Activated T-helper 17 cell treated with anti-CD3 and anti-CD28 coated beads, Interleukin-2, amount 50 U/mL, for 72 hours (primary cell): Measurements from ENCODE around the gene FTO. TPM values are rescaled to one million over a fixed set of nuclear protein-coding genes. Genes with fewer than 3 reads are reported as not detected.

Experiments
- ATAC-seq: fragments of 150-1000 bp; cut with Tn5 transposase; replicated peaks from 2 replicates; pipeline ENCODE4 v1.10.0; 2021; ENCODE audit warnings: mild to moderate bottlenecking, moderate library complexity
- H3K27ac Mint-ChIP-seq: one replicate; pipeline ENCODE4 v1.8.0; 2022; ENCODE audit warnings: mixed read lengths
- H3K27me3 Mint-ChIP-seq: one replicate; pipeline ENCODE4 v1.8.0; 2022; ENCODE audit warnings: mixed read lengths
- H3K36me3 Mint-ChIP-seq: one replicate; pipeline ENCODE4 v1.8.0; 2022; ENCODE audit warnings: low read depth, mild to moderate bottlenecking, mixed read lengths
- H3K4me1 Mint-ChIP-seq: one replicate; pipeline ENCODE4 v1.8.0; 2022; ENCODE audit warnings: mixed read lengths
- H3K4me3 Mint-ChIP-seq: one replicate; pipeline ENCODE4 v1.8.0; 2022; ENCODE audit warnings: mild to moderate bottlenecking, mixed read lengths
- H3K9me3 Mint-ChIP-seq: one replicate; pipeline ENCODE4 v1.8.0; 2022; ENCODE audit warnings: mixed read lengths
- total RNA-seq, 2 donors: library from RNA; stranded (reverse); gene quantifications; one replicate each; pipeline ENCODE4 v1.2.3, GENCODE V29; 2022

The FTO gene
- total RNA-seq, 2 donors from 2014 or later: 50.0 to 54.1 TPM

DNA sequence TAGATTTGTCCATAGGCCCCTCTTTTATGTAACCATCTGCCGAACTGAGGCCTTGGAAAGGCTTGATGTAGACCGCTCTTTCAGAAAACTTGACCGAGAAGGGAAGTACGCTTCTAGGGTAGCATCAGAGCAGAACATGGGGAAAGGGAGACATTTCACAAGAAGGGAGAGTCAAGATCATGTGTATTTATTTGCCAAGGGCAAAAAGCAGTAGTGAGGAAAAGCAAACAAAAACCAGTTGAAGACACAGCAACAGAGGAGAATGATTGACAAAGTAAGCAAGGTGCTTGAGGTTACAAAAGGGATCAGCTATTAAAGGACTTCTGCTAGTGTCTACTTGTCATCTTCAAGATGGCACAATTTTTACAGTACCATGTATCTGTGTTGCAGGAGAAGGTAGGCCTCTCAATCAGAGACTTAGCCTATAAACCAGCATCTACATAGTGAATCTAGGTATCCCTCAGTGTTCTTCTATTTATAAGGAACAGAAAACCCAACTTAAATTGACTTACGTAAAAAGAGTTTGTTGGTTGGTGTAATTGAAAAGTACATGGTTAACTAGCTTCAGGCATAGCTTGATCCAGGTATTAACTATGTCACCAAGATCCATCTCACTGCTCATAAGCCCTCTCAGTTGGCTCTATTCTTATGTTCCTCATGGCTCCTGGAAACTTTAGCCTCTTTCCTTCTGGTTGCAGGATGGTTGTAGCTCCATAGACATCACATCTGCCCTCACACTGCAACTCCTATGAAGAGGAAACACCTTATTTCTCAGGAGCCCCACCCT lies 294.3 kb downstream of the FTO start:
- no peaks in the 10 kb centered on the region for H3K9me3 Mint-ChIP-seq
- peaks cover 11% of the 10 kb centered on the region for H3K36me3 Mint-ChIP-seq
- no peak overlapping the region for H3K4me3 Mint-ChIP-seq
- H3K4me1 Mint-ChIP-seq: no peaks in the 10 kb centered on the region
- no peak overlapping the region for H3K27ac Mint-ChIP-seq
- no peak for ATAC-seq
- no peaks in the 10 kb centered on the region for H3K27me3 Mint-ChIP-seq

DNA sequence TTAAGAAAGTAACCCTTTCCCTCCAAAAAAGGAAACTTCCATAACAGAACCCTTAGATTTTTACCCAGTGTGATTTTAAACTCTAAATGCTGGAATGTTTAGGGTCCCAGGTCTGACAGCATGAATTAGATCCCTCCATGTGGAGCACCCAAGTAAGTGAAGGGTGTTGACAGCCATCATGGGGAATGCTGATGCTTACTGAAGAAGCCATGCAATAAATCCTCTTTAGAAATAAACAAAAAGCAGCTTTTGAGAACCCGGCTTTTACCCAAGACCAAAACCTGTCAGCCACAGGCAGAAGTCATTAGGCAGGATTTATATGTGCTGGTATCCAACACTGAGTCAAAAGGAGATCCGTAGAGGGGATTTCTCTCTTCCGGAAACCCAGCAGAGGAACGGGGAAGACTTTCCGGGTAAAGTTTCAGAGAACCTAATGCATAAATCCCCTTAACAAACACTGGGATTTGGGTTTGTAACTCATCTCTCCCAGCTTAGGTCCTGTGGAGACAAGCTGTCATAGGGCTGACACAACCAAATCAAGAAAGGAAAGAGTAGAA lies 295.1 kb downstream of the FTO start:
- H3K9me3 Mint-ChIP-seq: no peaks in the 10 kb centered on the region
- no peak overlapping the region for H3K27ac Mint-ChIP-seq
- H3K4me3 Mint-ChIP-seq: no peak overlapping the region
- peaks cover 11% of the 10 kb centered on the region for H3K36me3 Mint-ChIP-seq
- no peaks in the 10 kb centered on the region for H3K4me1 Mint-ChIP-seq
- no peak for ATAC-seq
- no peaks in the 10 kb centered on the region for H3K27me3 Mint-ChIP-seq

DNA sequence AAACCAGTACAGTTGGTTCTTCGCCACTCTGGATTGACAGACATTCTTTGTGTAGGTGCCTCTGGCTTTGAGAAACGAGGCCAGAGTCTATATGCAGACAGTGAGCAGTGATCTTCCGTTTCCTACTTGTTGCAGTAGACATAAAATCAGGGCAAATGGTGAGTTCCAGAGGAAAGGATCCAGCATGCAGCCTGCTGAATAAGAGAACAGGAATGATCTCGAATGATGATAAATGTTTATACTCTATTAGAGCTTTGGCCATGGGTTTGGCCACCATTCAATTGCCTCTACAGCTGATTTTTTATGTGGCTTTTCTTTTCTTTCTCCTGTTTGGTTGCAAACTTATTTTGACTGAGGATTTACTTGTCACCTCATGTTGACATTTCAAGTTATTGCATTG lies 295.9 kb downstream of the FTO start:
- Mint-ChIP-seq H3K4me1 (no peaks in the 10 kb centered on the region), H3K4me3 (no peak overlapping the region), H3K36me3 (peaks cover 6% of the 10 kb centered on the region), H3K27me3 (no peaks in the 10 kb centered on the region), H3K9me3 (no peaks in the 10 kb centered on the region), H3K27ac (no peak overlapping the region)
- ATAC-seq: no peak

DNA sequence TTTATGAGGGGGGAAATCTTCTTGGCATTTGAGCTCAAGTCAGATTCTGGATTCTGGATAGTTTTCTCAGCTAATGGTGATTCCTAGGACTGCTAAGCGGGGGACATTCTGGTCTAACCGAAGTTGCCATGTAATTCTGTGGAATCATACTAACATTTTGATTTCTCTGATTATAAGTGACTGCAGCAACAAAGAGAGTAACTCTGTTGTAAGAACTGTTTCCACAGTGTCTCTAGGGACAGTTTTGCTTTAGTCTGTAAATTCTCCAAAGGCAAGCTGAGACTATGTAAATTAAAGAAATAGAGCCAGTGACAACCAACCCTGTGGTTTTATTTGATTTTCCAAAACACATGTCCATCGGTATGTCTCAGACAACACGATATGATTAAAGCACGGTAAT lies 296.4 kb downstream of the FTO start:
- Mint-ChIP-seq H3K4me3 (no peak overlapping the region), H3K9me3 (no peaks in the 10 kb centered on the region), H3K27me3 (no peaks in the 10 kb centered on the region), H3K4me1 (no peaks in the 10 kb centered on the region), H3K36me3 (peaks cover 6% of the 10 kb centered on the region), H3K27ac (no peak overlapping the region)
- ATAC-seq: no peak

DNA sequence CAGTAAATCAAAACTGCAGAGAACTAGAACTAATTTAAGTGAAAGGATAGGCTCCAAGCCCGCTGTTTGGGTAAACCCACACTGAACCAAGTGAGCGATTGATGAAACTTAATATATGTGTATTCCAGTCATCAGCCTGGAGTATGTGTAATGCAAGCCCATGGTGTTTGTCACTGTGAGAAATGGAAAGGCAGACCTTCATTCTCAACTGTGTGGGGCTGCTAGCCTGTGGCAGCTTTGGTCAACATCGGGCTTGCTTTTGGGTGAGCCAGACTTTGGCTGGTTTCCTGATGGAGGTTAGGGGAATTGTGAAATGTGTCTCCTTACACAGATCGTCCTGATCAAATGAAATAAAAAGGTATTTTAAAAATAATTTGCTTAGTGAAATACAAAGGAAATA lies 302.7 kb downstream of the FTO start:
- H3K4me3 Mint-ChIP-seq: no peak overlapping the region
- H3K4me1 Mint-ChIP-seq: no peaks in the 10 kb centered on the region
- H3K27ac Mint-ChIP-seq: no peak overlapping the region
- H3K27me3 Mint-ChIP-seq: no peaks in the 10 kb centered on the region
- ATAC-seq: no peak
- no peaks in the 10 kb centered on the region for H3K9me3 Mint-ChIP-seq
- H3K36me3 Mint-ChIP-seq: peaks cover 14% of the 10 kb centered on the region

- H3K4me3 Mint-ChIP-seq: no peak overlapping the region
- H3K9me3 Mint-ChIP-seq: peaks cover 3% of the 10 kb centered on the region
- ATAC-seq: no peak
- H3K36me3 Mint-ChIP-seq: peaks cover 14% of the 10 kb centered on the region
- no peaks in the 10 kb centered on the region for H3K27me3 Mint-ChIP-seq
- no peaks in the 10 kb centered on the region for H3K4me1 Mint-ChIP-seq
- H3K27ac Mint-ChIP-seq: no peak overlapping the region
Observed at GRCh38 chr16:54007504-54007903, 303.5 kb downstream of the FTO start.

DNA sequence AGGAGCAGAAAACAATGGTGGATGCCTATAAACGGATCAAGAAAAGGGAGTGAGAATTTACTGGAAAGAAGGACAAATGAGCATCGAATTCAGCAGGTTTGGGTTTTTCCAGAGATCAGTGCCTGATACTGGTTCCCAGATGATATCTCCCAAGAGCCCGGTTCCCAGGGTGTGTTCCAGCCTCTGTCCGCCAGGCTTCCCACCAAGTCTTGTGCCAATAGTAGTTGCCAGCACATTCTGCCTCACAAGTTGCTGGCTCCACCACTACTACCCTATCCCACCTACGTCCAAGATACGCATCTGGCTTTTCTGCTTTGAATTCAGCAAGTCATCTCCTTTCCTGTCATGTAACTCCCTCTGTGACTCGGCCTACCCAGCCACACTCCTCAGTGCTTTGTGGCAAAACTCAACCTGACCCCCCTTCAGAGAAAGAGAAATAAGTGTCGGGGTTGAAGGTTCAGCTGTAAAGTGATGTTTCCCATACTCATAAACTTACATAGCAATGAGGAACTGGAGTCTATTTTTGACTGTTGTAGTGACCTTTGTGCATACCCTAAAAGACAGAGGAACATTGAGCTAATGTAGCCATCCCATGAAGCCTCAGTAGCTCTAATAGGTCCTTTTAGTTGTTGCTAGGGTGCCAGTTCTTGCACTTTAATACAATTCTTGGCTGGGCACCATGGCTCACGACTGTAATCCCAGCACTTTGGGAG lies 305.7 kb downstream of the FTO start:
- ATAC-seq: no peak
- Mint-ChIP-seq H3K27ac (no peak overlapping the region), H3K27me3 (no peaks in the 10 kb centered on the region)

GRCh38 chr16:54015147-54015546 lies 311.2 kb downstream of the FTO start:
- Mint-ChIP-seq H3K27ac (no peak overlapping the region), H3K4me3 (no peak overlapping the region), H3K9me3 (peaks cover 11% of the 10 kb centered on the region)

More for the DNA sequence above, 305.7 kb downstream of the FTO start:
- peaks cover 14% of the 10 kb centered on the region for H3K36me3 Mint-ChIP-seq
- H3K4me3 Mint-ChIP-seq: no peak overlapping the region
- H3K4me1 Mint-ChIP-seq: no peaks in the 10 kb centered on the region
- H3K9me3 Mint-ChIP-seq: peaks cover 3% of the 10 kb centered on the region

DNA sequence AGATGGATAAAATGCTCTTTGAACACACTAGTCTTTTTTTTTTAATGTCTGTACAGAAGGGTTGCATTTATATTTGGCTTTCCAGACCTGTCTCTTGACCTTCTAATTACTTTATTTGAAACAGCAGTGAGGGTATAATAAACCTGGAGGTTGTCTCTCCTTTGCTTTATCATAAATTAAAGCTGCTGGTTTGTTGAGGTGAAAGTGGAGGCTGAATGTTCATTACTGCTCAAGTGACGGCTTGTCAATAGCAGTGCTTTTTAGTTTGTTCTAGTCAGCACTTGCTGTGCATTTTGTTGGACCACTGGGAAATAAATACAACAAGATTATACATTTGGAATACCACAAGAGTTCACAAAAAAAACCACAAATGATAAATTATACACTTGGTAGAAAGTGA lies 318.4 kb downstream of the FTO start:
- no peak for ATAC-seq
- no peaks in the 10 kb centered on the region for H3K4me1 Mint-ChIP-seq
- H3K27me3 Mint-ChIP-seq: no peaks in the 10 kb centered on the region
- H3K9me3 Mint-ChIP-seq: peaks cover 11% of the 10 kb centered on the region
- no peak overlapping the region for H3K27ac Mint-ChIP-seq
- no peaks in the 10 kb centered on the region for H3K36me3 Mint-ChIP-seq
- no peak overlapping the region for H3K4me3 Mint-ChIP-seq

More at GRCh38 chr16:54015147-54015546, 311.2 kb downstream of the FTO start:
- no peak for ATAC-seq
- H3K27me3 Mint-ChIP-seq: no peaks in the 10 kb centered on the region
- no peaks in the 10 kb centered on the region for H3K4me1 Mint-ChIP-seq
- H3K36me3 Mint-ChIP-seq: no peaks in the 10 kb centered on the region

DNA sequence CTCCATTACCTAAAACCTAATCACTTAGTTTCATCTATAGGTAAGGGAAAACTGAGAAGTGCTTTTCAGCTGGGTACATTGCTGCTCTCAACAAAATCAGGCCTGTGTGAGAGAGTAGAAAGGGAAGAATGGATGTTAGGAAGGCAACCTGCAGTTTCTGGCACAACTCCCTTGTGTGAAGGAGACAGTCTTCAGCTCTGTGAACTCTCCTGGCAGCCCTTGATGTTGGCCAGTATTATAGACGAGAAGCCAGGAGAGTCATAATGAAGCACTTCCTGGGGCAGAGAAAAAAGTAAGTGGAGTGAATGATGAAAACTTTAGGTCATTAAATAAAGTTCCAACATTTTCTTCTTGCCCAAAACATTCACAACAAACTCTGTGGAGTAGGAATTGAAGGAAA lies 322.5 kb downstream of the FTO start:
- no peaks in the 10 kb centered on the region for H3K27me3 Mint-ChIP-seq
- H3K4me3 Mint-ChIP-seq: no peak overlapping the region
- H3K4me1 Mint-ChIP-seq: no peaks in the 10 kb centered on the region

DNA sequence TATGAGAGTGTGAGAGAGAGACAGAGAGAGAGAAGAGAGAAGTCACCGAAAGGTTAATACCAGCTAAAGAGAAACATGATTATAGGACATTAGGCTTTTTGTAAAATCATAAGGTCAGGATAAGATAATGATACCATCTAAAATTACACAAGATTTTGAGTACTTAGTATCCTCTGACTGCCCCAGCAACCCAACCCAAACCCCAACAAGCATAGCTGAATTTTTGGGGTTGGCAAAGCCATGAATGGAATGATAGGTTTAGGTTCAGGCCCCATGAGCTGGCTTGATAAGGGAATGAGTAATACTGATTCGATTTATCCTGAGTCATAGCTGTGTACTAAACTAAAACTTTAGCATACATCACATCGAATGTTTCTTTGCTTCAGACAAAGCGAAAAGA lies 323.1 kb downstream of the FTO start:
- no peak overlapping the region for H3K27ac Mint-ChIP-seq
- no peak overlapping the region for H3K4me3 Mint-ChIP-seq
- H3K9me3 Mint-ChIP-seq: peaks cover 4% of the 10 kb centered on the region
- no peaks in the 10 kb centered on the region for H3K27me3 Mint-ChIP-seq
- ATAC-seq: no peak
- H3K4me1 Mint-ChIP-seq: no peaks in the 10 kb centered on the region
- peaks cover 17% of the 10 kb centered on the region for H3K36me3 Mint-ChIP-seq

More for the DNA sequence above, 322.5 kb downstream of the FTO start:
- H3K36me3 Mint-ChIP-seq: peaks cover 12% of the 10 kb centered on the region
- no peak for ATAC-seq
- H3K27ac Mint-ChIP-seq: no peak overlapping the region
- H3K9me3 Mint-ChIP-seq: peaks cover 4% of the 10 kb centered on the region

DNA sequence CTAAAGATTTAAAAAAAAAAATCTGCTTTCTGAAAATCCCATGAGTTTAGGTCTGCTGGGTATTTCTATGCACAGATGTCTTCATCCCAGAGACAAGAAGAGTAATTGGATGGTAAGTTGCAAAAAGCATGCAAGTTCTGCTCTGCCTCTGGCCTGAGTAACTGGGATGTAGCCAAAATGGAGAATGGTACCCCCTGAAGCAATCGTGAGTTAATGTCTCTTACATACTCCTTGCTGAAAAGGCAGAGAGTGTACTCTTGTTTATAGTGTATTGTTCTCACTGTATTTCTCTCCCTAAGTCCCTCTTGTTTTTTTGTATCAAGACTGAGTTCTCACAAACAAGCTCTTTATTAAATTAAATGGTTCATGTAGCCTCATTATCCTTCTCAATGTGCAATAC lies 323.6 kb downstream of the FTO start:
- Mint-ChIP-seq H3K36me3 (peaks cover 17% of the 10 kb centered on the region), H3K4me1 (no peaks in the 10 kb centered on the region), H3K27me3 (no peaks in the 10 kb centered on the region), H3K27ac (no peak overlapping the region), H3K9me3 (peaks cover 4% of the 10 kb centered on the region), H3K4me3 (no peak overlapping the region)
- ATAC-seq: no peak

- ATAC-seq: no peak
- Mint-ChIP-seq H3K36me3 (peaks cover 17% of the 10 kb centered on the region), H3K9me3 (peaks cover 4% of the 10 kb centered on the region), H3K27ac (no peak overlapping the region), H3K4me3 (no peak overlapping the region), H3K4me1 (no peaks in the 10 kb centered on the region), H3K27me3 (no peaks in the 10 kb centered on the region)
Observed at GRCh38 chr16:54027995-54028394, 324.0 kb downstream of the FTO start.

GRCh38 chr16:54030451-54030850 lies 326.5 kb downstream of the FTO start:
- ATAC-seq: no peak
- Mint-ChIP-seq H3K27me3 (no peaks in the 10 kb centered on the region), H3K4me1 (no peaks in the 10 kb centered on the region), H3K9me3 (peaks cover 4% of the 10 kb centered on the region), H3K27ac (no peak overlapping the region), H3K4me3 (no peak overlapping the region), H3K36me3 (peaks cover 17% of the 10 kb centered on the region)
